GM21786 (cell line): ENCODE data around the gene NOSTRIN.
"Not testable (repeated sequence)": the region's sequence is repeated elsewhere in the genome, so short reads cannot be mapped to it uniquely, and the experiment has no call there.

Experiments
- ATAC-seq: cut with Tn5 transposase; IDR thresholded peaks from one replicate; pipeline ENCODE4 v1.9.1; 2021; ENCODE audit not compliant: unreplicated experiment

NOSTRIN gene

GRCh38 chr2:168816369-168816768 lies 13.9 kb downstream of the NOSTRIN start:
- no peak for ATAC-seq

DNA sequence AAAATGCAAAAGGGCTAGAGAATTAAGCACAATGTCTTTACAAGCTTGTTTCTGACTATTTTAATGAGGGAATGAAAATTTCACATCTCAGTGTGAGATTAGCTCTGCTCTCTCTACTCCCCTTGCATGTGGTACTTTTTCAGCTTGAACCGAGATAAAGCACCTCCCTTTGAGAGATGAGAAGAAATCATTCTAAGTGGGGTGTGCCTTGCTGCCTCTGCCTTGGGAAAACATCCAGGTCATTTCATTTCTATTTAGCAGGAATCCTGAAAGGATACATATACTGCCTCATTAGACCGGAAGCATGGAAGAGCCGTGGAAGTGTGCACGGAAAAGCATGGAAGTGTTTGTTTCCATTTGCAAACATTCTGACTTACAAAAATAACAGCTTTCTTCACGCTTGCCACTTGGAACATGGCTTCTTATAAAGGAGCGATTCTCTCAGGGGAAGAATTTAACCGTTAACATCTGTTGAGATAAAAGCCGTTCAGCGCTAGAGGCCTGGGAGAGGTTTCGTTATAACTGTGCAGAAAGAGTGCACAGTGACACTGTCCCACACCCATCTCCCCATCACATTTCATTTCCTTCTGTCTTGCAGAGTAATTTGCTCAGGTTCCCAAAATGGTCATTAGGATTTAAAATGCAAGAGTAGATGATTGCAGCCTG lies 16.7 kb downstream of the NOSTRIN start:
- ATAC-seq: no peak

DNA sequence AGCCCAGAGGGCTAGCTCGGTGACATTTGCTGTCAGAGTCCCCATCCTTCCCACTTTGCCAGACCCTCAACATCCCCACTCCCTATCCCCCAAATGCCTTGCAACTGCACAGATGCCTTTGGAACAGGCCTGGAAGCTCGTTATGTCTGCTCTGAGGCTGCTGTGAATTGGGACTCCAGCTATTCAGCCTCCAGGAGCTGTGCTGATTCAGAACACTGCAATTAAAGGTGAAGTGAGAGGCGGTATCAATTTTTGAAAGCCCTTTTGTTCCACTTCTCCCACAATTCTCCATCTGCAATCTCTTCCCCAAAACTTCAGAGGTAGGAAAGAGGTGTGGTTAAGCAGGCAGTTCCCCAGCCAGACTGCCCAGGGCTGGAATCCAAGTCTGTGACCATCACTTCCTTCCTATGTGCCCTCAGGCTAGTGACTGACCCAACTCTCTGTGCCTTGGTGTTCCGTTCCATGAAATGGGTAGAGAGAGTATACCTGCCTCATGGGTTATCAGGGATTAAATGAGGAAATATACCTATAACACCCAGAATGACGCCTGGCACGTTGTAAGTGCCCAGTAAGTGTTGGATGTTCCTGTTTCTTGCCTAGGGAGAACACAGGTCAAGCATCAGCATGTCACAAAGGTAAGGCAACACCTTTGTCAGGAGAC lies 17.5 kb downstream of the NOSTRIN start:
- no peak for ATAC-seq

DNA sequence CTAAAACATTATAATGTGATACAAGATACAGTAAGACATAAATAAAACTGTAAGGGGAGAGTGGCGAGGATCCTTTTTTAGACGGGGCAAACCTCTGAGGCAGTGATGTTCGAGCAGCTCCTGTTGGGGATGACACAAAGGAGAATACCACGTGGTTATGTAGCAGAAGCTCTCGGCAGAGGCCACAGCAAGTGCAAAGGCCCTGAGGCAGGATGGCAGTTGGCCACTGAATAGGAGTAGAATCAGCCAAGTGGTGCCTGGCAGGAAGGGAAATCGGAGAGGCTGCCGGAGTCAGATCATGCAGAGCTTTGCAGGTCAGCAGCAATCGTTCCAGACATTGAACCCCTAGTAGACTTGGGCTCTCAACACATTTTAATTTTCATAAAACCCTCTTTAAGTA lies 19.1 kb downstream of the NOSTRIN start:
- ATAC-seq: no peak

- ATAC-seq: no peak
Observed at GRCh38 chr2:168821992-168822391, 19.6 kb downstream of the NOSTRIN start.

GRCh38 chr2:168825126-168825525 lies 22.7 kb downstream of the NOSTRIN start:
- no peak for ATAC-seq

- no peak for ATAC-seq
Observed at GRCh38 chr2:168830958-168831357, 28.5 kb downstream of the NOSTRIN start.

DNA sequence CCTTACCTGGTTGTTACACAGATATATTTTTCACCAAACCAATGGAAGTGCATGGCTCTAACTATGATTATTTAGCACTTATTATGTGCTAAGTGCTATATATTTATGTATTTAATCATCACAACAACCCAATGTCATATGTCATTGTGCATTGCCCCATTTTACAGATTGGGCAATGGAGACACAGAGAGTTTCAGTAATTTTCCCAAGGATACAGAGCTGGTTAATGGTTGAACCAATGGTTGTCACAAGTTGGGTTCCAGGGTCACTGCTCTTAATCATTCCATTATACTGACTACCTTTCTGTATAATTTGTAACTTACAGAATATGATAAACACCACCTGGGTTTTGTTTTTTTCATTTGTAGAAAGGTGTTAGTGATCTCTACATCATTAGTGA lies 29.2 kb downstream of the NOSTRIN start:
- ATAC-seq: no peak

DNA sequence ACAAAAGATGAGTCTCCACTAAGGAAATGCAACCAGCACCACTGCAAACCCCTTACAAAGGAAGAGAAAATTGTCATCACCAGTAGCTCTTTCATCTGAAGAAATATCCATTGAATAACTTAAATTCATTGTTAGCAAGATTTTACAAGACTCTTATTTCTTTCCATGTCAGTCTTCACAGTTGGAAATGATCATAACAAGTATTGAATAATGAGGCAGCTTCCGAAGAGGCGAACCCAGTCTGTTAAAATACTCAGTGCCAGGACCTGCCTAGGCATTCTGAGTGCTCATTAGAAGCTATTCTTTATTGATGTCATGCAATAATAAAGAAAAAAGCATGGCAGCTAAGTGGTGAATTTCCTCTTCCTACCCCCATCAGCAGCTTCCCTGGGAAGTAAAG lies 33.5 kb downstream of the NOSTRIN start:
- ATAC-seq: no peak

- ATAC-seq: no peak
Observed at GRCh38 chr2:168841445-168841844, 39.0 kb downstream of the NOSTRIN start.

DNA sequence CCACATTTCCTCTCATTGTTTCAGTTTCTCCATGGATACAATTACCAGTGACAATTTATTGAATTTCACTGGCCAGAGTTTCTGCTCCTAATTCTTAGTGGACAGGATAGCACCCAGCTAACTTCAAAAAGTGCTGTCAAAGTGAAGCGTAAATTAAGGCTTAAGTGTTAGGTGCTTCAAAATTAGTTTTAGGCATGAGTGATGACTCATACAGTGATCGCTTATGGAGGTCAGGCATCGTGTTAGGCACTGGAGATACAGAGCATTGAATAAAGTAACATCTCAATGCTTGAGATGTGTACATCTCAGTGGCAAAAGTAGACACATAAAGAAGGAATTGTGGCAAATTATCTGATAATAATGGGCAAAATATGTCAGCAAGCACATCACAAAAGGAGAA lies 40.8 kb downstream of the NOSTRIN start:
- ATAC-seq: no peak

DNA sequence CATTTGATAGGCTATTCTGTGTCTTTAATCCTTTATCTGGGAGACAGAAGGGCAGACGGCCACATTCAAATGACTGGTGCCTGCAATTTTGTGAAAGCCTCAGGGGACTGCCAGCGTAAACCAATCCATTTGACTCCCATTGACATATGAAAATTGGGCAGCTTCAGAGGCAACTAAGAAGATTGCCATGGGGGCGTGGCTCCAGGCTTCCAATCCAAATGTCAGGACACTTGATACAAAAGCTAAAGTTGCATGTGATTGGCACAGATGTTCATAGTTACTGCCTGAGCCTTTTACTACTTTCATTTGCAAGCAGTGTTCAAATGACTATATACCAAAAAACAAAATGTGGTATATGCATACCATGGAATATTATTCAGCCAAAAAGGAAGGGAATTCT lies 45.8 kb downstream of the NOSTRIN start:
- ATAC-seq: no peak

DNA sequence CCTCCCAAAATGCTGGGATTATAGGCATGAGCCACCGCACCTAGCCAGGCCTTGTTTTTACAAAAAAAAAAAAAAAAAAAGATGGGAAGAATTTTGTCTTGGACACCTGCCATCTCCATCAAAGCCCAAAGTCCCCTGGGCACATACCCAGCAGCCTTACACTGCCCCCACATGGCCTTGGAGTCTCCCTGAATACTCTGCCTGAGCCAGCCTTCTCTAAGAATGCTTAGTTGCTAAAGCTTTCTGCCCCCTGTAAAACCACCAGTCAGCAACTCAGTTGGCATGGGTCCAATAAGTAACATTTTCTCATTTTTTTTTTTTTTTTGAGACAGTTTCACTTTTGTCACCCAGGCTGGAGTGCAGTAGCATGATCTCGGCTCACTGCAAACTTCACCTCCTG lies 47.2 kb downstream of the NOSTRIN start:
- ATAC-seq: peak; percentile 44

DNA sequence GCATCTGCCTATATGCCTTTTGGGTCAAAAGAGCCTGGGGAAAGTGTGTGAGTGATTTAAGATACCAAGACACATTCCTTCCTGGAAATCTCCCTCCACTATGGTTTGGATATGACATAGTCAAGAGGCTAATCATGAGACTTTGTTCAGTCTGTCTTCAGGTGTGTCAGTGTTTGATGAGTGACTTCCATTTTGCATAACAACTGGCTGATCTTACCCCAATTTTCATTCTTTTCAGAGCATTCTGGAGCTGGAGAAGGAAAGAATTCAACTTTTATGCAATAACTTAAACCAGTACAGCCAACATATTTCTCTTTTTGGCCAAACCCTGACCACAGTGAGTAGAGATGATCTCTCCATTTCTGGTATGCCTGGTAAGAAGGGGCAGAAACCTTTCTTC lies 48.4 kb downstream of the NOSTRIN start:
- ATAC-seq: no peak

DNA sequence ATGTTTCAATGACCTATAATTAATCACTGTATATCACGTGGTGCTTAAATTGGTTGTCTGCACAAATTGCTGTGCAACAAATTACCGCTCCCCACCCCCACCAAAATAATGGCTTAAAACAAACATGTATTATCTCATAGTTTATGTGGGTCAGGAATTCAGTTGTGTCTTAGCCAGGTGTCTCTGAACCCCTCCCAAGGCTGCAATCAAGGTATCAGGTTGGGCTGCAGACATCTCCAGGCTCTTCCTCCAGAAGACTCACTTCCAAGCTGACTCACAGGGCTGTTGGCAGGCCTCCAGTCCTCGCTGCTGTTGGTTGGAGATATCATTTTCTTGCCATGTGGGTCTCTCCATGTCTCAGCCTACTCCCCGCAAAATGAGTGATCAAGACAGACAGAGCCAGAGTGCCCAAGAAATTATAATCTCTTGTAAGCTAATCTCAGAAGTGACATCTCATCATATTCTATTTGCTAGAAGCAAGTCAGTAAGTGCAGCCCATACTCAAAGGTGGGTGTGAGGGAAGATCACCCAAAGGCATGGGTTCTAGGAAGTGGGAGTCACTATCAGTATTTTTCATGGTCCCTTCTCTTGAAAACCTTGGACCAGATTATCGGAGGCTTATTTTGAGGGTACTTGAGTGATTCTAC lies 49.4 kb downstream of the NOSTRIN start:
- ATAC-seq: no peak

DNA sequence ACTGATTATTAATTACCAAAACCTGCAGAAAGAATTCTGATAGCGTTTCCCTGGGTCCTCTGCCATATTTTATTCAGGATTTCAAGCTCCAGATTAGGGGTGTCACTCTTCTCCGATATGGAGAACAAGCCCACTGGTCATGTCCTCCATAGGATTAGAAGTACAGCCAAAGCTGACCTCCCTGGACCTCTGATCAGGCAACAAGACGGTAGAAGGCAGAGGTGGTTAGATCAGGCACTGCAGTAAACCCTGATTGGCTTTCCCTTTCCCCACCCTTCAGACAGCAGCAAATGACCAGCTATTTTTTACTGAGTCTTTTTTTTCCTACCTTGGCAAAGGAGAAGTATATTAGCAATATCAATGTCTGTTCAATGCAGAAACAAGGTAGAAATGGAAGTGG lies 50.0 kb downstream of the NOSTRIN start:
- ATAC-seq: no peak

DNA sequence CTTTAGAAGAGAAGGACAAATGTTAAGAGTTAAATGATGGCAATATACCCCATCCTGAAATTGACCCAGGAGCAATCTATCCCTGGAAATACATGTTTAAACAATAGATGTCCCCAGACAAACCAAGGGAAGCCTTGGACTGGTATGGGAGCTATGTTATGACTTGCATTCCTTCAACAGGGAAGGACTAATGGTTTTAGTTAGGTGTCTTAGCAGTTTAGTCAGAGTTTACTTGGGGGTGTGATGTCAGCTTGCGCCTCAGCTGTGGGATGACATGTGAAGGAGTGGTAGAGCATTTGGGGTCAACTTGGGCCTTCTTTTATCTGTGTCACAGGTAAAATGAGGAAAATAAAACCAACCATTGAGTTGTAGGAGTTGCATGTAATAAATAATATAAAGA lies 51.0 kb downstream of the NOSTRIN start:
- ATAC-seq: no peak

DNA sequence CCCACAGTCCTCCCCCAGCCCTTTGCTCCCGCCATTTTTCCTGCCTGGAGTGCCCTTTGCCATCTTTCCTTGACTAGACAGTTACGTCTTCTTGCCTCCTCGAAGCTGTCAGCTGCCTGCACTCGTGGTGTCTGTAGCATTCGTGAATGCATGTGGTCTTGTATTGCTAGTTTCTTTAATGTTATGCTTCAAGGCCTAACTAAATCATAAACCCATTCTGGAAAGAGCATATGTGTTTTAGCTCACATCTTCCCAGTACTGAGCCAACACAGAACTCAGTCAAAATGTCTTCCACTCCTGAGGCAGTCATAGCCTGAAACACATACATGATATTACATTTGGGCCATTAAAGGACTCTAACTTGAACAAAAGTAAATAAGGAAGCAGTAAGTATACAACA lies 52.2 kb downstream of the NOSTRIN start:
- ATAC-seq: no peak

GRCh38 chr2:168855601-168856000 lies 53.2 kb downstream of the NOSTRIN start:
- ATAC-seq: no peak

DNA sequence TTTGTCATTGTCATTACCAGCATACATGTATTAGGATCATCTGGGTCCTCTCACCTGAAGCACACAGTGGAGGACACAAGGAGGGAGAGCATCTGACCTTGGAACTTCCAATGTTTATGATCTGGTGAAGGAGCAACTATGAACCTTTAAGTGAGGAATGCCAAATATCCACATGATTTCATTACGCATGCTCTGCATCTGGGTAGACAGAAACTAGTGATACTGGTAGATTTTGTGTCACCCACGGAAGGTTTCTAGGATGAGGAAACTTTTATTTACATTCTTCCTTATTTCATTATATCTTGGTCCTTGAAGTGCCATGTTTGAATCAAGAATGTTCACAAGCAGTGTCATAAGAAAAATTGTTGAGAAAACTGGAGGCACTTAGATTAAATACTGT lies 55.7 kb downstream of the NOSTRIN start:
- ATAC-seq: no peak

- not testable (repeated sequence) for ATAC-seq
Observed at GRCh38 chr2:168867164-168867563, 64.7 kb downstream of the NOSTRIN start.

- ATAC-seq: not testable (repeated sequence)
Observed at GRCh38 chr2:168870369-168870768, 67.9 kb downstream of the NOSTRIN start.
